Measurements from ENCODE around the gene DMD. TPM values are rescaled to one million over a fixed set of nuclear protein-coding genes. Genes with fewer than 3 reads are reported as not detected.
"Not testable (repeated sequence)": the region's sequence is repeated elsewhere in the genome, so short reads cannot be mapped to it uniquely, and the experiment has no call there.

The DMD gene
- total RNA-seq, 1 donor from 2014 or later, result 2.5 TPM

- no peak for TF ChIP-seq CTCF (IDR thresholded peaks at IDR 0.05; ENCODE audit: insufficient read depth, low read length, poor library complexity, severe bottlenecking)
- Histone ChIP-seq H3K27me3 (ENCODE audit: control insufficient read depth, insufficient read depth, low read length) (no peaks in the 10 kb centered on the region), H3K4me3 (ENCODE audit: low read depth, low read length) (no peak overlapping the region), H3K36me3 (ENCODE audit: control insufficient read depth, insufficient read depth, low read length) (no peaks in the 10 kb centered on the region)
- DNase-seq (ENCODE audit: low read depth), result no peak
Observed at GRCh38 chrX:31934015-31934414, 1277.3 kb downstream of the DMD start.

GRCh38 chrX:31932769-31933168 lies 1278.6 kb downstream of the DMD start:
- Histone ChIP-seq H3K4me3 (ENCODE audit: low read depth, low read length) (no peak overlapping the region), H3K27me3 (ENCODE audit: control insufficient read depth, insufficient read depth, low read length) (no peaks in the 10 kb centered on the region), H3K36me3 (ENCODE audit: control insufficient read depth, insufficient read depth, low read length) (no peaks in the 10 kb centered on the region)
- TF ChIP-seq CTCF (IDR thresholded peaks at IDR 0.05; ENCODE audit: insufficient read depth, low read length, poor library complexity, severe bottlenecking), result no peak
- DNase-seq (ENCODE audit: low read depth), result no peak

DNA sequence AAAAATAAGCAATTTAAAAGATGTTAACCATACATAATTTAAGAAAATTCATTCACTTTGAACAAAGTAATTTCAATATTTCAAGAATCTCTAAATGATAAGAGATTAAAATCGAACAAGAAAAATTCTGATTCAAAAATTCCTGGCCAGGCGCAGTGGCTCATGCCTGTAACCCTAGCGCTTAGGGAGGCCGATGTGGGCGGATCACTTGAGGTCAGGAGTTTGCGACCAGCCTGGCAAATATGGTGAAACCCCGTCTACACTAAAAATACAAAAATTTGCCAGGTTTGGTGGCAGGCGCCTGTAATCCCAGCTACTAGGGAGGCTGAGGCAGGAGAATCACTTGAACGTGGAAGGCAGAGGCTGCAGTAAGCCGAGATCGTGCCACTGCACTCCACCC lies 1279.0 kb downstream of the DMD start:
- not testable (repeated sequence) for H3K36me3 ChIP-seq (ENCODE audit: control insufficient read depth, insufficient read depth, low read length); H3K27me3 ChIP-seq (ENCODE audit: control insufficient read depth, insufficient read depth, low read length); DNase-seq (ENCODE audit: low read depth); H3K4me3 ChIP-seq (ENCODE audit: low read depth, low read length)

DNA sequence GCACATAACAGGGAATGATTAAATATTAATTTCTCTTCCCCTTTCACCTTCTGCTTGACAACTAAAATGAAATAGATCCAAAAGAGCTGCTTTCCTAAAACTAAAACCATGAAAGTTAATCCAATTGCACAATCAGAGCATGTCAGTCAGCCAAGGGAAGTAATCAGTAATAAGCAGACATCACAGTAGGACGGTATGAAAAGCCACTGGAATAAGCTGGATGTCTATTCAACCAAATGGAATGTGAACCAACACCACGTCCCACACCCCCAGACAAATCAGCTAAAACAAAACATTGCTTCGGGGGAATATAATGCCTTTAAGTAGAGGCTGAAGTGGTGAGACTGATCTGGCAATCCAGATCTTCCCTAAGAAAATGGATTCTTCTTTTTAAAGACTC lies 1280.1 kb downstream of the DMD start:
- Histone ChIP-seq H3K27me3 (ENCODE audit: control insufficient read depth, insufficient read depth, low read length) (no peaks in the 10 kb centered on the region), H3K36me3 (ENCODE audit: control insufficient read depth, insufficient read depth, low read length) (no peaks in the 10 kb centered on the region), H3K4me3 (ENCODE audit: low read depth, low read length) (no peak overlapping the region)
- DNase-seq (ENCODE audit: low read depth), result peak; percentile 47
- no peak for TF ChIP-seq CTCF (IDR thresholded peaks at IDR 0.05; ENCODE audit: insufficient read depth, low read length, poor library complexity, severe bottlenecking)

DNA sequence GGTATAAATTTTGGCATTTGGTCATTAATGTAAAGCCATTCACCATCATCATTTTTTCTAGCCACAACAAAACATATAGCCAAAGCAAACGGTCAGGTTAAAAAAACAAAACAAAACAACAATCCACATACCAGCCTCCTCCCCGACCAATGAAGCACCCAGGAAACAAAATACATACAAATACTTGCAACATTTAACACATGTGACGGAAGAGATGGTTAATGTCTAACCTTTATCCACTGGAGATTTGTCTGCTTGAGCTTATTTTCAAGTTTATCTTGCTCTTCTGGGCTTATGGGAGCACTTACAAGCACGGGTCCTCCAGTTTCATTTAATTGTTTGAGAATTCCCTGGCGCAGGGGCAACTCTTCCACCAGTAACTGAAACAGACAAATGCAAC lies 1282.0 kb downstream of the DMD start:
- H3K4me3 ChIP-seq (ENCODE audit: low read depth, low read length), result no peak overlapping the region
- no peaks in the 10 kb centered on the region for H3K36me3 ChIP-seq (ENCODE audit: control insufficient read depth, insufficient read depth, low read length)
- peak; percentile 5 for DNase-seq (ENCODE audit: low read depth)
- no peak for TF ChIP-seq CTCF (IDR thresholded peaks at IDR 0.05; ENCODE audit: insufficient read depth, low read length, poor library complexity, severe bottlenecking)
- H3K27me3 ChIP-seq (ENCODE audit: control insufficient read depth, insufficient read depth, low read length), result no peaks in the 10 kb centered on the region

- Histone ChIP-seq H3K36me3 (ENCODE audit: control insufficient read depth, insufficient read depth, low read length) (no peaks in the 10 kb centered on the region), H3K27me3 (ENCODE audit: control insufficient read depth, insufficient read depth, low read length) (no peaks in the 10 kb centered on the region), H3K4me3 (ENCODE audit: low read depth, low read length) (no peak overlapping the region)
- no peak for TF ChIP-seq CTCF (IDR thresholded peaks at IDR 0.05; ENCODE audit: insufficient read depth, low read length, poor library complexity, severe bottlenecking)
- DNase-seq (ENCODE audit: low read depth), result no peak
Observed at GRCh38 chrX:31921236-31921635, 1290.1 kb downstream of the DMD start.

Data from kidney epithelial cell (primary cell).